WI38 (cell line): ENCODE results near the gene CPT1B.
A peak's percentile ranks its signal among the peaks of the same experiment; 100 is the strongest.

Experiments used
- H3K4me3 ChIP-seq: 2 replicates; pipeline ENCODE4 v1.5.1; 2011; ENCODE audit warnings: low read depth, mild to moderate bottlenecking, control low read depth, low read length
- TF ChIP-seq, protein P1 (sequence below): IDR thresholded peaks from 2 replicates; pipeline ENCODE4 v1.5.1; 2012; ENCODE audit warnings: low read depth, mild to moderate bottlenecking, control low read depth, low read length

Gene CPT1B

DNA sequence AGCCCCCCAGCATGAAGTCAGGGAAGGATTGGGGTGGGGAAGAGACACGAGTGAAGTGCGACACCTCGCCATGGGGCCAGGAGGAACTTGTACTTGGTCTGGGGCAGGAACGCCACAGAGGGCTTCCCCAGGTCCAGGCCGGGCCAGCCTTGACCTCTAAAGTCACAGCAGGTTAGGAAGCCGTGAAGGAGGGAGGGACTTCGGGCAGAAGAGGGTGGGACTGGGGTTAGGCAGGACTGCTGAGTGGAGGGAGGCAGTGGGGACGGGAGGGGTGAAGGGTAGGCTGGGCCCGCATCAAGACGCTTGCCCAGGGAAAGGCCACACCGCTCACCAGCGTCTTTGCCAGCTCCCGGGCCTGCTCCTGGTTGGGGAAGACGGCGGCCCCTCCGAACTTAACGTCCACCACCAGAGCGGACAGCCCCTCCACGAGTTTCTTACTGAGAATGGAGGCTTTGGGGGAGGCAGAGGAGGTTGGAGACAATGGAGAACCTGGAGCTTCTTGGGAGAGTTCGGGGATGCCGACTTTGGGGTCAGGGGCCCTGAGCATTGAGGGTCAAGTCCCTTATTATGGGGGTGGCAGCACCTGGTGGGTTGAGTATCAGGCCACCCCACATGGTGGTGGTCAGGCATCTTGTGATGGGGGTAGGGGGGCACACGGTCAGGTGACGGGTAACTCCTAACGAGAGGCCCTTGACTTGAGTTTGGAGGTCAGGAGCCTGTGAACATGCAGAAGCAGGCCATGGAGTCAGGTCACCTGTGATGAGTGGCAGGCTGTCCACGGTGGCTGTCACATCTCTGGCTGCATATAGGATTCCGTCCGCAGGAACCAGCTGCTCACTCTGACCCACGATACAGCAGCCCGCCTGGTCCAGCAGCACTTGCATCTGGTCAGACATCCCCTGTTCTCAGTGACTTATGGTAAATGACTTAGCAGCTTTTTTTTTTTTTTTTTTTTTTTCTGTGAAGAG lies 51.1 kb downstream of the CPT1B start:
- TF ChIP-seq, protein P1, sequence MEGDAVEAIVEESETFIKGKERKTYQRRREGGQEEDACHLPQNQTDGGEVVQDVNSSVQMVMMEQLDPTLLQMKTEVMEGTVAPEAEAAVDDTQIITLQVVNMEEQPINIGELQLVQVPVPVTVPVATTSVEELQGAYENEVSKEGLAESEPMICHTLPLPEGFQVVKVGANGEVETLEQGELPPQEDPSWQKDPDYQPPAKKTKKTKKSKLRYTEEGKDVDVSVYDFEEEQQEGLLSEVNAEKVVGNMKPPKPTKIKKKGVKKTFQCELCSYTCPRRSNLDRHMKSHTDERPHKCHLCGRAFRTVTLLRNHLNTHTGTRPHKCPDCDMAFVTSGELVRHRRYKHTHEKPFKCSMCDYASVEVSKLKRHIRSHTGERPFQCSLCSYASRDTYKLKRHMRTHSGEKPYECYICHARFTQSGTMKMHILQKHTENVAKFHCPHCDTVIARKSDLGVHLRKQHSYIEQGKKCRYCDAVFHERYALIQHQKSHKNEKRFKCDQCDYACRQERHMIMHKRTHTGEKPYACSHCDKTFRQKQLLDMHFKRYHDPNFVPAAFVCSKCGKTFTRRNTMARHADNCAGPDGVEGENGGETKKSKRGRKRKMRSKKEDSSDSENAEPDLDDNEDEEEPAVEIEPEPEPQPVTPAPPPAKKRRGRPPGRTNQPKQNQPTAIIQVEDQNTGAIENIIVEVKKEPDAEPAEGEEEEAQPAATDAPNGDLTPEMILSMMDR = no peak
- H3K4me3 ChIP-seq = peak overlapping the region; percentile 74

DNA sequence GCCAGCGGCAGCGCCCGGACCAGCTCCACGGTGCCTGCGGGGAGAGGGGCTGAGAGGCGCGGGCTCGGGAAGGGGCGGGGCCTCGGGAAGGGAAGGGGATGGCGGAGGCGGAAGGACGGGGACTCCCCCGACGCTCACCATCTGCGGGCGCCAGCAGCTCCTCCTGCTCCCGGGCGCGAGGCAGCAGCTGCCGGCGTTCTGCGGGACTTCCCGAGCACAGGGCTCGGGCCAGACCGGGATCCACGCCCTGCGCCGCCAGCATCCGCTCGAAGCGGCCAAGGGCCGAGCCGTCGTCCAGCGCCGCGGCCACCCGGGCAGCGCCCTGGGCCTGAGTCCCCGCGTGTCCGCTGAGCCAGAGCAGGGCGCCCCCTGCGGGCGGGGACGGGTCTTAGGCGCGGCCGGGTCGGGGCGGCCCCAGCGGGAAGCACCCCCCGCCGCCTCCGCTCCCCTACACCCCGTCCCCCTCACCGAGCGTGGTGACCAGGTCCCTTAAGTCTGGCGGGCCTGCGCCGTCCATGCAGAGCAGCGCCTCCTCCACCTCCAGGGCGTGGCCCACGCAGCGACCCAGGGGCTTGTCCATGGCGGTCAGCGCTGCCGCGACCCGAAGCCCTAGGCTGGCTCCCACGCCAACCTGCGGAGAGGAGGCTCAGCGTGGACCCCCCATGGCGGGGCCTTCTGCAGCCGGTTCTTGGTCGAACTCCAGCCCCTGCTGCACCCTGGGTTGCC lies 52.0 kb downstream of the CPT1B start:
- TF ChIP-seq, protein P1 = peak; percentile 48
- H3K4me3 ChIP-seq = peak overlapping the region; percentile 74

DNA sequence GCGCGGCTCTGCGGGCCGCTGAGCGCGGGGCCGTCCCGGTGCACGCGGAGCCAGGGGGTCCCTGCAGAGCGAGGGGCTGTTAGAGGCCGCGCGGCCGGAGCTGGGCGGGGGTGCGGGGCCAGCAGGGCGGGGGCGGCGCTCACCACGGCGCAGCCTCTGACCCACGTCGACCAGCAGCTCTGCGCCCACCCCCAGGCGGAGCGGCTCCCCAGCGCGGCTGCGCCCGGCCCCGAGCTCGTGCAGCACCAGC lies 52.4 kb downstream of the CPT1B start:
- TF ChIP-seq, protein P1 = no peak
- H3K4me3 ChIP-seq = peak overlapping the region; percentile 74

DNA sequence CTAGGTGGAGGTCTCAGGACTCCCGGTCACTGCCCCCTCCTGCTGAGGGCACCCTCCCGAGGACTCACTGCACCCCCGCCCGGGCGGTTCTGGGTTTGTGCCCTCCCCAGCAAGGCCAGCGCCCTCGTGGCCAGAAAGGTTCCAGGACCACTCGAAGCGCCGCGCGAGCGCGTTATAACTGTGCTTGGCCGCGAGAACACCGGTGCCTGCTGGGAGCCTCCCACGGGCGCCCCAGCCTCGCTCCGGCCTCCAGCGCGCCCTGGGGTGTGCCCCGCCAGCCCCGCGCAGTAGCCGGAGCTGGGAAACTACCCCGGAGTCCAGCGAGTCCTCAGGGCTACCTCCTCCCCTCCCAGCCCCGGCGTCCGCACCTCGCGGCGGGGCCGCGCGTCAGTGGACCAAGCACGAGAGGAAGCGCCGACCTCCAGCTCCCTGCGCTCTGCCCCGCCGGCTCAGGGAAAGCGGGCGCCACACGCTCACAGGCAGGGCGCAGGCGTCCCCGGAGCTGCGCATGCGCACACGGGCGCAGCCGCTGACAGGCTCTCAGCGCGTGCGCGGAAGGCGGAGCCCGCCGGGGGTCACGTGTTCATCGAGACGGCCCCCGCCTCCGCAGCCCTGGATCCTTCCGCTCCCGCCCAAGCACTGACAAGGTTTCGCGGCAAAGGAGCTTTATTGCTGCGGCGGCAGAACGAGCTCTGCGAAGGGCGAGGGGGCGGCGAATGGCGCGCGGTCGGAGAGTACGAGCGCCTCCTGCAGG lies 52.9 kb downstream of the CPT1B start, which contains the start of gene SCO2:
TSS of gene SCO2 (minus strand) at position 495 of the 754 bp plus-strand sequence. CDS start 1,187 bp downstream, outside the sequence.
- H3K4me3 ChIP-seq = peak within 1 kb of the TSS; percentile 74
- TF ChIP-seq, protein P1 = peak; percentile 54

DNA sequence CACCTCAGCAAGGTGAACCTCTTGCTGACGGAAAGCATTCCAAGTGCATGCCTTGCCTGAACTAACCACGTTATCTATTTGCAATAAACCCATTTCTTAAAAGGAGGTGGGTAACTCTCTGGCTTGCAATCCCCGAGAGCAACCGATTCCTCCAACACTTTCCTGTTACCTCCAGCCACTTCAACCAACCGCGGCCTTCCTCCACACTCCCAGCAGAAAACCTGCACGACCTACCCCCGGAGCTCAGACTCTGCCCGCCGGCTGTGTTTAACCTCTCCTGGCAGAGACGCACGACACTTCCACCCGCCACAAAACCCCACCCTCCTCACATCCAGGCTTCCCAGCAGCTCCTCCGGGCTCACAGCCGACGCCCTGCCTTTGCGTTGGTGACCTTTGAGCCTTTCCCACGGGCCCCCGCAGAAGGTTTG lies 53.5 kb downstream of the CPT1B start:
- TF ChIP-seq, protein P1 = no peak
- peak overlapping the region; percentile 74 for H3K4me3 ChIP-seq

DNA sequence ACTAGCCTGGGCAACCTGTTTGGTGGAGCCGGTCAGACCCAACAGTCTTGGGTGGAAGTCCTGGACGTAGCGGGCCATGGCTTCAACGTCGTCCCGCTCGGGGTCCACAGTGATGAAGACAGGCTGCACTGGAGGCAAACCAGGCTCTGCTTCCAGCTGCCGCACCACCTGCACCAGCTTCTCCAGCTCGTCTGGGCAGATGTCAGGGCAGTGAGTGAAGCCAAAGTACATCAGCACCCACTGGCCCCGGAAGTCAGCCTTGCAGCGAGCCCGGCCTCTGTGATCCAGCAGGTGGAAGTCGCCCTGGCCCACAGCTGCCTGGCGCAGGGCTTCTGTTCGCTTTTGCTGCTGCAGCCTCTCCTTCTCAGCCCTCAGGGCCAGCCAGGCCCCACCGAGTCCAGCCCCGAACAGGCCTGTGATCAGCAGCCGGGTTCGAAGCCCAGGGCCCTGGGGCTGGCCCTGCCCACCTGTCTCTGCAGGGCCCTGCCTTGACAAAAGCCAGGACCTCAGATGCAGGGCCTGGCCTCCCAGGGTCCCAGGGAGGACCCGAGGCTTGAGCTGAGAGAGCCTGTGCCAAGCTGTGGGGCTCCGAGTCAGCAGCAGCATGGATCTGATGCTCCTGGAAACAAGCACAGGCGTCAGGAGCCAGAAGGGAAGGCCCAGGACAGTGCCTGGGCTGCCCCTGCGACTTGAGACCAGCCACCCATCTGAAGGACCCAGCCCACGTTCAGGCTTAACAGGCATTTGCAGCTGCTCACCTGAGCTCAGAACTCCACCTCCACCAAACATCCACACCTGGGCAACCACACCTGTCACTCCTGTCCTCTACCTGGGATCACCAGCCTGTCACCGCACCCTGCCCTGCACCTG lies 54.2 kb downstream of the CPT1B start:
- TF ChIP-seq, protein P1 = no peak
- H3K4me3 ChIP-seq = peak overlapping the region; percentile 74
